ENCODE data around the gene IRF2.

IRF2 gene

GRCh38 chr4:184441461-184442313, 32.7 kb downstream of the IRF2 start:
- Mint-ChIP-seq H3K27ac (peak overlapping the region; percentile 88 to 90), H3K27me3 (no peaks in the 10 kb centered on the region), H3K4me1 (ENCODE audit: low read depth in 2 of 2) (peaks cover 72 to 80% of the 10 kb centered on the region in 2 donors), H3K4me3 (peak overlapping the region; percentile 6 to 19), H3K9me3 (no peaks in the 10 kb centered on the region), H3K36me3 (ENCODE audit: insufficient read depth) (peaks cover 21% of the 10 kb centered on the region)
- no peak for DNase-seq
- ATAC-seq (replicated peaks): no peak

DNA sequence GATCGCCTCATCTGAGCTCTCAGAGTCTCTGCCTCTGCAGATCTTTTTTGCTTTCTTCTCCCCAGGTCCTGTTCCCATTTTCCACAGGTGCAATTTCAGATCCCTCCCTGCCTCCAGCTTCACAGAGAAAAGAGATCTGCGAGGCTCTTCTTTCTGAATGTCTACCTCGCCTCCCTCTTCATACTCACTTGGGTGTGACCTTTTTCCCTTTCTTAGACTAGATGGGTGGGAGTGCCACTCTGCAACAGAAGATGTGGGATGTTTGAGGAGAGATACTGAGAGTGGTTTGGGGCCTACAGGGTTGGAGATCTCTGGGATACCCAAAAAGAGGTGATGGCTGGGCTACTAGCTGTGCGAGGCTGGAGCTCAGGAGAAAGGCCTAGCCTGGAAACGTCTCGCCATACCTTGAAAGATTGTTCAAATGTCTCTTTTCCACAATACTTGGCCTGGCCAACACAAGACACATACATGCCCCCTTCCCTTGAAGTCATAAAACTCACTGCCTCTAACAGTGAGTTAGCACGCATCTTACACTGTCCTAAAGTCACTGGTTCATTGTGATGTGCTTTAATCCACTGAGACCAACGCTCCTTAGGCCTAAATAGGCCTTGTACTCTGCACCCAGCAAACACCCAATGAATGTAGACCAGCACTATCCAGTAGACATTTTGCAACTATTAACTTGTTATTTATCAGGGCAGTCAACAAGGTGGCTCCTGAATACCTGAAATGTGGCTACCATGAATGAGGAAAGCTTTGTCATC, 33.6 kb downstream of the IRF2 start:
- no peak for ATAC-seq (replicated peaks)
- peaks cover 21% of the 10 kb centered on the region for H3K36me3 Mint-ChIP-seq (ENCODE audit: insufficient read depth)
- no peak for DNase-seq
- H3K9me3 Mint-ChIP-seq: no peaks in the 10 kb centered on the region
- peak overlapping the region; percentile 68 to 90 for H3K27ac Mint-ChIP-seq
- H3K27me3 Mint-ChIP-seq: no peaks in the 10 kb centered on the region
- no peak overlapping the region for H3K4me3 Mint-ChIP-seq
- H3K4me1 Mint-ChIP-seq (ENCODE audit: low read depth in 2 of 2): peaks cover 71 to 76% of the 10 kb centered on the region in 2 donors

DNA sequence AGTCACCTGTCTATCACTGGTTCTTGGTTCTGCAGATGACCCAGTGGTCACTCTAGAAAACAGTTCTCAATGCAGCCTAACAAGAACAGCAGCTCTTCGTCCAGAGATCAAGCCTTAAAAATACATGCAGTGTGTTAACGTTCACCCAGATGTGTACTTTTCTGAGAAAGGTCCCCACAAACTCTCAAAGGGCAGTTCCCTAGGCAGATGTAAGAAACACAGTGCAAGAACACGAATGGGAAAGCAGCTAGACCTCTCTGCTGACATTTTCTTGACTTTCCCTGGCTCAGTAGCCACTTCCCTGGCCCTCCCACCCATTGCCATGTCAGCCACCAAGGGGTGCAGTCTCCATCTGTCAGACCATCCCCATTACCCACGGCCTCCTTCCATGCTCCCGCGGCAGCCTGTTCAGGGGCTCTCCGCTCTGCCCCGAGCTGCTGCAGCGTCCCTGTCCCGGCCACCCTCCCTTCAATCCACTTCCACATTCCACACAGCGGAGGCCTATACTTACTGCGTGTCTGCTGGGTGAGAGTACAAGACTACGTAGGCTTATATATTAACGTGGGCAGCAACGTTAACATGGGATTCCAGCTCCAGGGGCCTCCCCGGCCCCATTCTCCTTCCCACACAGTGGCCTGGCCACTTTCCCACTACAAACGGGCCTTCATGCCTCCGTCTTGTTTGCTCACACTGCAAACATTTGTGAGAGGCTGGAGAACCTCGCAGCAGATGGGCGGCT, 34.3 kb downstream of the IRF2 start:
- Mint-ChIP-seq H3K27ac (peak overlapping the region; percentile 63 to 68), H3K9me3 (no peaks in the 10 kb centered on the region), H3K27me3 (no peaks in the 10 kb centered on the region), H3K4me3 (no peak overlapping the region), H3K4me1 (ENCODE audit: low read depth in 2 of 2) (peaks cover 72 to 76% of the 10 kb centered on the region in 2 donors), H3K36me3 (ENCODE audit: insufficient read depth) (peaks cover 15% of the 10 kb centered on the region)
- no peak for ATAC-seq (replicated peaks)
- DNase-seq: no peak

- DNase-seq (no peak), ATAC-seq (replicated peaks) (no peak)
- Mint-ChIP-seq H3K9me3 (no peaks in the 10 kb centered on the region), H3K4me3 (no peak overlapping the region), H3K36me3 (ENCODE audit: insufficient read depth) (peaks cover 14% of the 10 kb centered on the region), H3K4me1 (ENCODE audit: low read depth in 2 of 2) (peaks cover 68 to 69% of the 10 kb centered on the region in 2 donors), H3K27ac (peak overlapping the region; percentile 63 to 68), H3K27me3 (no peaks in the 10 kb centered on the region)
These were observed 35.0 kb downstream of the IRF2 start for GRCh38 chr4:184439386-184439785.

- H3K27me3 Mint-ChIP-seq: no peaks in the 10 kb centered on the region
- peaks cover 14% of the 10 kb centered on the region for H3K36me3 Mint-ChIP-seq (ENCODE audit: insufficient read depth)
- H3K9me3 Mint-ChIP-seq: no peaks in the 10 kb centered on the region
- no peak overlapping the region for H3K4me3 Mint-ChIP-seq
- no peak for ATAC-seq (replicated peaks)
- no peak for DNase-seq
- H3K4me1 Mint-ChIP-seq (ENCODE audit: low read depth in 2 of 2): peaks cover 65% of the 10 kb centered on the region in 2 donors
- H3K27ac Mint-ChIP-seq: peak overlapping the region; percentile 44 to 85
These were observed 36.0 kb downstream of the IRF2 start for GRCh38 chr4:184438375-184438774.

DNA sequence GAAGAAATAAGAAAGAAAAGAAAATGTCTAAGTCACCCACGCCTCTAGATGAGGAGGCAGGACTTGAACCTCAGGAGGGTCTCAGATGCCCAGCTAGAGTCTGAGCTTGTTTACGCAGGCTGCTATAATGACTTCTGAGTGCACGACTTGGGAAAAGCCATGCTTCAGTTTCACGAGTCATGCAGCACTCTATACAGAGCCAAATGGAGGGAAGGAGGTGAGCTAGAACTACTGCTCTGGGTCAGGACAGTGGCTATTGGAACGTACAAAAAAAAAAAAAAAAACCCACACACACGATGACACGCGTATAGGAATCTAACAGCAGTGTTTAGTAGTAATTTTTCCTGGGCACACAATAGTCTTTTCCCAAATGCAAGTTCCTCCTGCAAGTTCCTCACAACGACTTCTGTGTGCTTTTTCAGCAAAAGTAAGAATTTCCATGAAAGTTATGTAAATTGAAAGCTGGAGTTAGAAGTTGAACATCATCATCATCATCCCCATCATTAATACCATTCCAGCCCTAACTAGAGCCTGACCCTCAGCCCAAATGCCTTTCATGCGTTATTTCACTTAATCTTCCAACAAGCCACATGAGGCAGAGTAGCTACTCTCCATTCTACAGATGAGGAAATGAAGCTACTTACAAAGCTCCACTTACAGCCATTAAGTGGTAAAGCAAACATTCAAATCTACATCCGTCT, 36.6 kb downstream of the IRF2 start:
- ATAC-seq (replicated peaks): no peak
- Mint-ChIP-seq H3K4me1 (ENCODE audit: low read depth in 2 of 2) (peaks cover 66 to 68% of the 10 kb centered on the region in 2 donors), H3K9me3 (no peaks in the 10 kb centered on the region), H3K27me3 (no peaks in the 10 kb centered on the region), H3K27ac (peak overlapping the region; percentile 44 to 85), H3K4me3 (no peak overlapping the region), H3K36me3 (ENCODE audit: insufficient read depth) (peaks cover 18% of the 10 kb centered on the region)
- DNase-seq: no peak

DNA sequence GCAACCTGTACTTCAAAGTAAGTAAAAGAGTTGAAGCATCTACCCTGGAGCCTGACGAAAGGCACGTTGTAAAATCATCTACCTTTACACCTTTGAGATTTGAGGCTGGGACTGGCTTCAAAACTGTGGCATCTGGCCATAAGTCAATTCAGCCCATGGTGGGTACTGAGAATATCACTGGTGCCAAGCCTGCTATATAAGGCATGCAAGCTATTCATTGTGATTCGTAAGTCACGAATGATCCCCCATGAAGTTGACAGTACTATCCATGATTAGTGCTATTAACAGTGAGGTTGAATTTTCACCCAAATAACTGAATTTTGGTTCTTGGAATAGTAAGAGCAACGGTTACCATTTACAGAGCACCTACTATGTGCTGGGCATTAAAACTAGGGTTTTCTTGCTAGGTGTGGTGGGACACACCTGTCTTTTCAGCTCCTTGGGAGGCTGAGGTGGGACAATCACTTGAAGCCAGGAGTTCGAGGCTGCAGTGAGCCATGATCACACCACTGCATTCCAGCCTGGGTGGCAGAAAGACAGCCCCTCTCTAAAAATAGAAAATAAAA, 39.8 kb downstream of the IRF2 start:
- Mint-ChIP-seq H3K36me3 (ENCODE audit: insufficient read depth) (peaks cover 11% of the 10 kb centered on the region), H3K27ac (peak overlapping the region in 1 of 2 donors; percentile 38), H3K4me1 (ENCODE audit: low read depth in 2 of 2) (peaks cover 63 to 70% of the 10 kb centered on the region in 2 donors), H3K9me3 (no peaks in the 10 kb centered on the region), H3K4me3 (no peak overlapping the region), H3K27me3 (no peaks in the 10 kb centered on the region)
- ATAC-seq (replicated peaks) (no peak), DNase-seq (no peak)

GRCh38 chr4:184434021-184434420, 40.3 kb downstream of the IRF2 start:
- Mint-ChIP-seq H3K27me3 (no peaks in the 10 kb centered on the region), H3K9me3 (no peaks in the 10 kb centered on the region), H3K27ac (peak overlapping the region in 1 of 2 donors; percentile 38), H3K4me1 (ENCODE audit: low read depth in 2 of 2) (peaks cover 64 to 72% of the 10 kb centered on the region in 2 donors), H3K36me3 (ENCODE audit: insufficient read depth) (peaks cover 11% of the 10 kb centered on the region), H3K4me3 (no peak overlapping the region)
- DNase-seq (no peak), ATAC-seq (replicated peaks) (no peak)

DNA sequence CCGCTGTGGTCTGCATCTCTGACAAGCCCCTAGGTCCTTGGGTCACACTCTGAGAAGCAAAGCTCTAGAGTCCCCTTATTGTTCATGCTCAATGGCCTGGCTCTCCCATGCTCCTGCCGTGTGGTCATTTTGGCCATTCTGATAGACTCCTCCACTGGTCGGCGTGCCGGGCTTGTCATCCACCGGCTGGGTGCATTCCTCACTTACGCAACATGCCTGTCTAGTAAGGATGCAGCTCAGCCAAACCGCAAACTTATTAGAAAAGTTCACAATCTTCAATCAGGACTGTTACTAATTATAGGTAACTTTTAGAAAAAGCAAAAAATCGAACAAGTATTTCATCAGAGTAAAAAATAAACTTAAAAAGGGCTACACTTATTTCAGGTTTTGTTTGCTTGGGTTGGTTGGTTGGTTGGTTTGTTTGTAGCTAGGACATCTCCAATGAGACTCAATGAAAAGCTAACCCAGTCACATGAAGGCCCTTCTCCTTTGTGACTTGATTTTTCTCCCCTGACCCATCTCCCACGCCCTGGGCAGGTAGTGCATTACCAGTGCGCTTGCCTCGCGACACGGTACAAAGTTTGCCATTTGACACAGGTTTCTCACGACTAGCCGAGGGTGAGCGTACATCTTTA, 41.0 kb downstream of the IRF2 start:
- peaks cover 11% of the 10 kb centered on the region for H3K36me3 Mint-ChIP-seq (ENCODE audit: insufficient read depth)
- no peaks in the 10 kb centered on the region for H3K27me3 Mint-ChIP-seq
- DNase-seq: no peak
- ATAC-seq (replicated peaks): no peak
- peaks cover 60 to 67% of the 10 kb centered on the region in 2 donors for H3K4me1 Mint-ChIP-seq (ENCODE audit: low read depth in 2 of 2)
- H3K9me3 Mint-ChIP-seq: no peaks in the 10 kb centered on the region
- peak overlapping the region; percentile 38 to 42 for H3K27ac Mint-ChIP-seq
- H3K4me3 Mint-ChIP-seq: no peak overlapping the region

DNA sequence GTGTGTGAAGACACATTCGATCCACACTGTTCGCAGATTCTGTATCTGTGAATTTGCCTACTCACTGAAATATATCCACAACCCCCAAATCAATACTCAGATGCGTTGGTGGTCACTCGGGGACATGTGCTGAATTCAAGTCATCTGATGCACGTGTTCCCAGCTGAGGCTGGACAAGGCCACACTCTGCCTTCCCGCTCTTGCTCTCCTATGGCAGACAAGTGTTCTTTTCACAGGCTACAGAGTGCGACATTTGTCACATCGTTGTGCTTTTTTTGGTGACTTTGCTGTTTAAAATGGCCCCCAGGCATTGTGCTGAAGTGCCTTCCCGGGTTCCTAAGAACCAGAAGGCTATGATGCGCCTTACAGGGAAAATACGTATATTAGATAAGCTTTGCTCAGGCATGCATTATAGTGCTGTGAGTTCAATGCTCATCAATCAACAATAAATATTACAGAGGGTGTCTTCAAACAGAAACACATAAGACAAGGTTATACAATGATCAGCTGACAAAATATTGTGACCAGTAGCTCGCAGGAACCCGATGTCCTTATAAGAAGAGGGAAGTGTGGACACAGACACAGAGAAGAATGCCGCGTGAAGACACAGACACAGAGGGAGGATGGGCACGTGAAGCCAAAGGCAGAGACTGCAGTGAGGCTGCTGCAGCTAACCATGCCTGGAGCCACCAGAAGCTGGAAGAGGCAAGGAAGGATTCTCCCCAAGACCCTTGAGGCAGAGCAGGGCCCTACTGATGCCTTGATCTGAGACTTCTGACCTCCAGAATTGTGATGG, 42.0 kb downstream of the IRF2 start:
- DNase-seq (no peak), ATAC-seq (replicated peaks) (no peak)
- peak overlapping the region; percentile 42 to 74 for H3K27ac Mint-ChIP-seq
- peaks cover 58 to 65% of the 10 kb centered on the region in 2 donors for H3K4me1 Mint-ChIP-seq (ENCODE audit: low read depth in 2 of 2)
- H3K36me3 Mint-ChIP-seq (ENCODE audit: insufficient read depth): peaks cover 20% of the 10 kb centered on the region
- H3K4me3 Mint-ChIP-seq: no peak overlapping the region
- no peaks in the 10 kb centered on the region for H3K9me3 Mint-ChIP-seq
- no peaks in the 10 kb centered on the region for H3K27me3 Mint-ChIP-seq

GRCh38 chr4:184430163-184430562, 44.2 kb downstream of the IRF2 start:
- no peaks in the 10 kb centered on the region for H3K9me3 Mint-ChIP-seq
- H3K36me3 Mint-ChIP-seq (ENCODE audit: insufficient read depth): peaks cover 37% of the 10 kb centered on the region
- peaks cover 53 to 70% of the 10 kb centered on the region in 2 donors for H3K4me1 Mint-ChIP-seq (ENCODE audit: low read depth in 2 of 2)
- peak overlapping the region; percentile 75 to 84 for H3K27ac Mint-ChIP-seq
- H3K27me3 Mint-ChIP-seq: no peaks in the 10 kb centered on the region
- DNase-seq (no peak), ATAC-seq (replicated peaks) (no peak)
- no peak overlapping the region for H3K4me3 Mint-ChIP-seq

GRCh38 chr4:184428787-184429186, 45.6 kb downstream of the IRF2 start:
- ATAC-seq (replicated peaks): no peak
- H3K36me3 Mint-ChIP-seq (ENCODE audit: insufficient read depth): peaks cover 38% of the 10 kb centered on the region
- no peak overlapping the region for H3K4me3 Mint-ChIP-seq
- H3K9me3 Mint-ChIP-seq: no peaks in the 10 kb centered on the region
- no peaks in the 10 kb centered on the region for H3K27me3 Mint-ChIP-seq
- H3K27ac Mint-ChIP-seq: peak overlapping the region in 1 of 2 donors; percentile 87
- H3K4me1 Mint-ChIP-seq (ENCODE audit: low read depth in 2 of 2): peaks cover 56 to 76% of the 10 kb centered on the region in 2 donors
- no peak for DNase-seq
